ENCODE results near the gene MAMSTR. TPM values are rescaled to one million over a fixed set of nuclear protein-coding genes. Genes with fewer than 3 reads are reported as not detected.

MAMSTR gene
- total RNA-seq, 1 experiment from 2014 or later = 1.9 TPM

DNA sequence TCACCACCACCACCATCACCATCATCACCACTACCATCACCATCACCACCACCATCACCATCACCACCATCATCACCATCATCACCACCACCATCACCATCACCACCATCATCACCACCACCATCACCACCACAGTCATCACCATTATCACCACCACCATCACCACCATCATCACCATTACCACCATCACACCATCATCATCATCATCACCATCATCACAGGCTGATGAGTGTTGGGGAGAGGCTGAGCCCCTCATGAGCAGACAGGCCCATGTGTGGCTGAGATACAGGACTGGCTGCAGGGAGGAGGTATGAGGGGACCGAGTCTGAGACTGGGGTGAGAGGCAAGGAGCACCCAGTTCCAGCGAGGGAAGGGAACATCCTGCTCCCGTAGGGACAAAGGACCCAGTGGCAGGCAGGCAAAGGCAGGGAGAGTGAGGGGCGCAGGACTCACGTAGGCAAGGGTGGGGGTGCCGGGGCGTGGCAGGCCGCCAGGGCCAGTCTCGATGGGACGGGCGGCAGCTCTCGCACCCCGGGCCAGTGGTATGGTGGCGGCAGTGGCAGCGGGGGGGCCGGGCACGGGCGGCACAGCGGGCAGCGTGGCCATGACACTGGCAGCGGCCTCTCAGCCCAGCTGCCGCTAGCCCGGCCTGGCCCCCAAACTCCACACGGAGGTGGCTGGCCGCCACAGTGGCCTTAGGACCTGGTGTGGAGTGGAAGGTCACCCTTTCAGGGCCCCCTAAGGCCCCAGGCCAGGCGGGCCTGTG, 49.4 kb downstream of the MAMSTR start:
- Histone ChIP-seq H3K4me1 (peaks cover 16% of the 10 kb centered on the region), H3K36me3 (ENCODE audit: control insufficient read depth, insufficient read depth, low read length) (no peaks in the 10 kb centered on the region), H3K9me3 (no peaks in the 10 kb centered on the region), H3K4me3 (ENCODE audit: low read depth, low read length) (no peak overlapping the region), H3K27me3 (replicated peaks; ENCODE audit: control insufficient read depth, insufficient read depth, low read length) (no peaks in the 10 kb centered on the region)
- peaks cover 7% of the 10 kb centered on the region for H3K4me1 Mint-ChIP-seq (ENCODE audit: low read depth, unreplicated experiment)
- BruUV-seq (replicated peaks) = no TSS peak
- no peaks in the 10 kb centered on the region for H3K36me3 Mint-ChIP-seq (ENCODE audit: insufficient read depth, unreplicated experiment)
- no peak for DNase-seq
- POLR2A ChIA-PET = no interaction called here
- CTCF ChIA-PET = no interaction called here
- H3K9me3 Mint-ChIP-seq (ENCODE audit: unreplicated experiment) = peaks cover 11% of the 10 kb centered on the region
- H3K27me3 Mint-ChIP-seq (ENCODE audit: insufficient read depth, unreplicated experiment) = no peaks in the 10 kb centered on the region
- TF ChIP-seq CTCF (IDR thresholded peaks at IDR 0.05; ENCODE audit: insufficient read depth in 1 of 2, low read depth in 1 of 2, low read length in 1 of 2, severe bottlenecking in 1 of 2, unreplicated experiment in 1 of 2) = no peak
- H3K4me3 Mint-ChIP-seq (ENCODE audit: unreplicated experiment) = no peak overlapping the region
- no peak overlapping the region for H3K27ac Mint-ChIP-seq (ENCODE audit: unreplicated experiment)
- intact Hi-C loops (cut with micrococcal nuclease; ENCODE audit: unreplicated experiment) = no loop called here

GRCh38 chr19:48668761-48669160, 50.8 kb downstream of the MAMSTR start:
- Mint-ChIP-seq H3K4me3 (ENCODE audit: unreplicated experiment) (no peak overlapping the region), H3K27ac (ENCODE audit: unreplicated experiment) (no peak overlapping the region), H3K9me3 (ENCODE audit: unreplicated experiment) (peaks cover 11% of the 10 kb centered on the region), H3K4me1 (ENCODE audit: low read depth, unreplicated experiment) (peaks cover 7% of the 10 kb centered on the region), H3K36me3 (ENCODE audit: insufficient read depth, unreplicated experiment) (no peaks in the 10 kb centered on the region), H3K27me3 (ENCODE audit: insufficient read depth, unreplicated experiment) (no peaks in the 10 kb centered on the region)
- Histone ChIP-seq H3K4me3 (ENCODE audit: low read depth, low read length) (no peak overlapping the region), H3K4me1 (peaks cover 16% of the 10 kb centered on the region), H3K36me3 (ENCODE audit: control insufficient read depth, insufficient read depth, low read length) (no peaks in the 10 kb centered on the region), H3K27me3 (replicated peaks; ENCODE audit: control insufficient read depth, insufficient read depth, low read length) (no peaks in the 10 kb centered on the region), H3K9me3 (no peaks in the 10 kb centered on the region)
- TF ChIP-seq CTCF (IDR thresholded peaks at IDR 0.05; ENCODE audit: insufficient read depth in 1 of 2, low read depth in 1 of 2, low read length in 1 of 2, severe bottlenecking in 1 of 2, unreplicated experiment in 1 of 2) = no peak
- no TSS peak for BruUV-seq (replicated peaks)
- intact Hi-C loops (cut with micrococcal nuclease; ENCODE audit: unreplicated experiment) = no loop called here
- CTCF ChIA-PET = no interaction called here
- POLR2A ChIA-PET = no interaction called here
- no peak for DNase-seq

- H3K36me3 Mint-ChIP-seq (ENCODE audit: insufficient read depth, unreplicated experiment) = no peaks in the 10 kb centered on the region
- no TSS peak for BruUV-seq (replicated peaks)
- ChIA-PET CTCF (no interaction called here), POLR2A (no interaction called here)
- Histone ChIP-seq H3K9me3 (no peaks in the 10 kb centered on the region), H3K4me3 (ENCODE audit: low read depth, low read length) (no peak overlapping the region), H3K27me3 (replicated peaks; ENCODE audit: control insufficient read depth, insufficient read depth, low read length) (no peaks in the 10 kb centered on the region), H3K4me1 (peaks cover 16% of the 10 kb centered on the region), H3K36me3 (ENCODE audit: control insufficient read depth, insufficient read depth, low read length) (no peaks in the 10 kb centered on the region)
- no peak for TF ChIP-seq CTCF (IDR thresholded peaks at IDR 0.05; ENCODE audit: insufficient read depth in 1 of 2, low read depth in 1 of 2, low read length in 1 of 2, severe bottlenecking in 1 of 2, unreplicated experiment in 1 of 2)
- H3K27me3 Mint-ChIP-seq (ENCODE audit: insufficient read depth, unreplicated experiment) = no peaks in the 10 kb centered on the region
- peaks cover 7% of the 10 kb centered on the region for H3K4me1 Mint-ChIP-seq (ENCODE audit: low read depth, unreplicated experiment)
- H3K4me3 Mint-ChIP-seq (ENCODE audit: unreplicated experiment) = no peak overlapping the region
- intact Hi-C loops (cut with micrococcal nuclease; ENCODE audit: unreplicated experiment) = no loop called here
- no peak for DNase-seq
- no peak overlapping the region for H3K27ac Mint-ChIP-seq (ENCODE audit: unreplicated experiment)
- peaks cover 11% of the 10 kb centered on the region for H3K9me3 Mint-ChIP-seq (ENCODE audit: unreplicated experiment)
These were observed 51.2 kb downstream of the MAMSTR start for GRCh38 chr19:48668332-48668731.
